Omental fat pad (tissue), 4 donors: ENCODE measurements around the gene STX18. TPM values are rescaled to one million over a fixed set of nuclear protein-coding genes. Genes with fewer than 3 reads are reported as not detected.
A peak's percentile ranks its signal among the peaks of the same experiment; 100 is the strongest.

Experiments used
- ATAC-seq: fragments of 150-250 bp; one replicate; pipeline ENCODE4 v1.9.1; 2016; ENCODE audit warnings: mild to moderate bottlenecking, moderate library complexity; ENCODE audit not compliant: low FRiP score
- DNase-seq: peaks from one replicate; pipeline ENCODE4 v3.0.0-alpha.2; 2019; ENCODE audit warnings: low spot score
- total RNA-seq, 4 donors: library from RNA; depleted of rRNA; stranded (reverse); fragments of >200 nt; gene quantifications; one replicate each; pipeline ENCODE4 v1.1.0, GENCODE V29; 2016
- TF ChIP-seq, protein P1 (sequence below), 3 donors: fragments of 450-650 bp; IDR thresholded peaks; one replicate each; pipeline ENCODE4 v1.5.1; 2016 to 2017; ENCODE audit warnings: antibody characterized with exemption in 3 of 3, mild to moderate bottlenecking in 3 of 3, moderate library complexity in 2 of 3

The STX18 gene
- total RNA-seq, 4 donors from 2014 or later: 17.7 to 30.1 (median 23.0) TPM

DNA sequence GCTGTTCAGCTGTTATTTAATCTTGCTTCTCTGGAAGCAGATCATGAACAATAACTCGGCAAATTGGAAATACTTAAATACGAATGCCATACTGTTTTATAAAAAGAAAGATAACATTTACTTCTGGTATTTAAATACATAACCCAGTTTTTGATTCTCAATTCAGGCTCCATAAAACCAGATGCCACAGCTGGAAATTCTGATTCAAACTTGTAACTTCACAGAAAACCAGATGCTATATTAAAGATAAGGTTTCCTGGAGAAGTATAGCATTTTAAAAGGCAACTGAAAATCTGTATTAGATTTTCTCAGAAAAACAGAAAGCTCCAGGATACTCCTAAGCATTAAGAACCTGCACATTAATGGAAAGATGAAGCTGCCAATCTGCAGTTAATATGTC, 40.2 kb downstream of the STX18 start:
- no peak for ATAC-seq
- TF ChIP-seq, protein P1, sequence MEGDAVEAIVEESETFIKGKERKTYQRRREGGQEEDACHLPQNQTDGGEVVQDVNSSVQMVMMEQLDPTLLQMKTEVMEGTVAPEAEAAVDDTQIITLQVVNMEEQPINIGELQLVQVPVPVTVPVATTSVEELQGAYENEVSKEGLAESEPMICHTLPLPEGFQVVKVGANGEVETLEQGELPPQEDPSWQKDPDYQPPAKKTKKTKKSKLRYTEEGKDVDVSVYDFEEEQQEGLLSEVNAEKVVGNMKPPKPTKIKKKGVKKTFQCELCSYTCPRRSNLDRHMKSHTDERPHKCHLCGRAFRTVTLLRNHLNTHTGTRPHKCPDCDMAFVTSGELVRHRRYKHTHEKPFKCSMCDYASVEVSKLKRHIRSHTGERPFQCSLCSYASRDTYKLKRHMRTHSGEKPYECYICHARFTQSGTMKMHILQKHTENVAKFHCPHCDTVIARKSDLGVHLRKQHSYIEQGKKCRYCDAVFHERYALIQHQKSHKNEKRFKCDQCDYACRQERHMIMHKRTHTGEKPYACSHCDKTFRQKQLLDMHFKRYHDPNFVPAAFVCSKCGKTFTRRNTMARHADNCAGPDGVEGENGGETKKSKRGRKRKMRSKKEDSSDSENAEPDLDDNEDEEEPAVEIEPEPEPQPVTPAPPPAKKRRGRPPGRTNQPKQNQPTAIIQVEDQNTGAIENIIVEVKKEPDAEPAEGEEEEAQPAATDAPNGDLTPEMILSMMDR (IDR thresholded peaks at IDR 0.05): no peak
- DNase-seq: no peak

DNA sequence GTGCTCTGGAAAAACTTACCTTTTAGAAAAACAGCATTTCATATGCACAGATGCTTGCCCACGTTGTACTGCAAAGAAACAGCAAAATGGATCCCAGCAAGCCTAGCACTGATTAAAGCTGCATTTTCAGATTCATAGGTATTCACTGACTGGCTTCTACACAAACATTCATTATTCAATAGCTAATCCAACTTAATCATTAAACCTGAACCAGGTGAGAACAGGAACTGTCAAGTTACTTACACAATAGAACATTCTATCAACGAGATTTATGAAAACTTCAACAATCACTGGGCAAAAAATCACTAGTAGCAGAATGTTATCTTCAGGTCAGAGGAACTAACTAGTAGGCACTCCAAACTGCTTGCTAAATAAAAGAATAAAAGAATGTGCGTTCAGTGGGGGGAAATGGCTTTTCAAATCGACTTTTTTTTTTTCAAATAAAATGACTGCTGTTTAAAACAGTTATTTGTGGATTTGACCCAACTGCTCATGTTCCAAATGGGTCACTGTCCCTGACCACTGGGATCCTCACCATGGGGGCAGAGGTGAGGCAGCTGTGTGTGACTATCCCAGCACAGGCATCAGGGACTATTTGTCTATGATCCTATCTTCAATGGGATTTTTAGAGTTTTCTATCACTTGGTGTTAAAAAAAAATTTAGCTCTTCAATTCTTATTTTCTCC, 42.3 kb downstream of the STX18 start:
- TF ChIP-seq, protein P1 (IDR thresholded peaks at IDR 0.05): no peak
- no peak for ATAC-seq

DNA sequence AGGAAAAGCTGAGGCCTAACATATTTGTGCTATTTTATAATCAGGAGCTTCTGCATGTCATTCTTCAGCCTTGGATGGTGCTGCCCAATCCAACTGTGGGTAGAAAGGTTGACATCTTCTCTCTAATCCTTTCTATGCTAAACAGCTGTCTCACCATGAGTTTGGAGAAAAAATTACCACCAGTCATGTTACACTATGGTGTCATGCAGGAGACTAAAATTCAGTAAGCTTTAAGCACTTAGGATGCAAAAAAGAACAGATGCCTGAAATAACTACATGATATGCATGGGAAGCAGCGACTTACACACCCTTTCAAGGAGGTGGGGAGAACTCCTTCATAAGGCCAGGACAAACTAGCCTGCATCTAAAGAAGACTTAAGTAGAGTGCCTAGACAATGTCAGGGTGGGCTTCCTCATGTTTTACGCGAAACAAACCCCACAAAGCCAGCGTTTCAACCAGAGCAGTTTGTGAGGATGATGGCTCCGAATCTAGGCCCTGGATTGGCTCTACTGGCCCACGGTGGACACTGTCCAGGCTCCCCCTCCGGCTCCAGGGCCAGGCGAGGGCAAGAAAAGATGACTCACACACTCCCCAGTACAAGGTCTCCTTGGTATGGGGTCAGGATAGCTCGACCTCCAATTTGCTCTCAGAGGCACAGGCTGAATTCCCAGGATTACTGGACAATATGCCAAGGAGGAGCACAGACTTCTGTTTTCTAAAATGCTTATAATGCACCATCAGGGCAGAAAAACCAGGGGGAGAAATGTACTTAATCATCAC, 45.1 kb downstream of the STX18 start:
- DNase-seq: no peak
- ATAC-seq: peak; percentile 41
- TF ChIP-seq, protein P1 (IDR thresholded peaks at IDR 0.05): no peak

More for the DNA sequence above, 42.3 kb downstream of the STX18 start:
- no peak for DNase-seq

DNA sequence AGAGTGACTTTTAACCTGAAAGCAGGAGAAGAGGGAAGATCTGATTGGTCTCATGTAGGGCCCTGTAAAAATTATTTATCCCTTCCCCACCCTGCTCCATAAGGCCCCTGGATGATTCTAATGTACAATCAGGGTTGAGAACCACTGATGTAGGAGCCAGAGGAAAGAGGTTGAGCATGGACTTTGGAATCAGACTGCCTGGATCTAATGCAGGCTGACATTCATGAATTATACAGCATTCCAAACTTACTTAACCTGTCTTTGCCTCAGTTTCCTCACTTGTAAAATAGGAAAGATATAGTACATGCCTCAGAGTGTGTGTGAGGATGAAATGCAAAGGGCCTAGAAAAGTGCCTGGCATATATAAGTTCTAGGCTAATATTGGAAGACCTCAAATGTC, 47.0 kb downstream of the STX18 start:
- ATAC-seq (no peak), DNase-seq (no peak)
- TF ChIP-seq, protein P1 (IDR thresholded peaks at IDR 0.05): no peak

DNA sequence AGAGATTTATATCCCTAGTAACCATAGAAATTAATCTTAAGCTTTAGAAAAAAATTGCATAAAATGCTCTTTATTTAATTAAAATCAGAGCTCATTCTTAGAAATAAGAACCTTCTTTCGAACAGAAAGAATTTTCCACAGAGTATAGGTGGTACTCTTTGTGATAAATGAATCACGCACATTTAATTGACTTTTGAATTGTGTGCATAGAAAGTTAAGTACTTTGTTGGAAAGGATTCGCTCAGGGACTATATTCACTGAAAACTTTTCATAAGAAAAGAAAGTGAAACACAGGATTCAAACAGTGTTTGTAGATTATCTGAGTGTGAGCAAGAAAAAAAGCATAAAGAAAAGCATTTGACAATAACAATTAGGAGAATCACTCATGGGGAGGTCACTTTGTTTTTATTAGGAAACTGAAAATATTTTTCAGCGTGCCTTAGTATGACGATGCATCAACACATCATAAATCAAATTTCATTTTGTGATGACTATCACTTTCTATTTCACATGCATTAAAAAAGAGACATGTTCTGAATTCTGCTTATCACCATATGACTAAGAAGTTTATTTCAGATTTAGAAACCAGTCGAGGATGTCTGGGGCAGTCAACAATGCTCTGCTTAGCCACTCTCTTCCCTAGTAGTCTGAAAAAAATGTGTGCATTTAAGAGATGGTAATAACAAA, 49.5 kb downstream of the STX18 start:
- TF ChIP-seq, protein P1 (IDR thresholded peaks at IDR 0.05): no peak
- no peak for ATAC-seq
- no peak for DNase-seq

DNA sequence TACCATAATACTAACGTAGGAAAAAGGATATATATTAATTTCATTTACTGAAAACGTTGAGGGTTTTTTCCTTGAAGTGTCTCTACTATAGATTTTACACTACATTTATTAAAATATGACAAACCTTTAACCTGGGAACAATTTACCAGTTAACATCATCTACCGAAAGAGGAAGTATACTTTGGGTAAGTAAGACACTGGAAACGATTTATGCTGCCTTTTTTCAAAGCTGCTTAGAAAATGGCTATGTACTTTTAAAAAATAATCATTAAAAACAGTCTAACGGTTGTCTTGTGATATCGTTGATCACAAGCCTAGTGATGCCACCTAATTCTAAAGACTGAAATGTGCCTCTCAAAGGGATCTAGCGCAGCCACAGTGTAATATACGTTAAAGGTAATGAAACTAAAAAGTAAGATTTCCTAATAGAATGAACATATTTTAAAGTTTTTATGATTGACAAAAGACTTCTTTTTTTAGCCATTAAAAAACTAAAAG, 50.4 kb downstream of the STX18 start:
- DNase-seq (no peak), ATAC-seq (no peak)
- TF ChIP-seq, protein P1 (IDR thresholded peaks at IDR 0.05): no peak
